HG02759 (cell line): ENCODE results near the gene EIF4G3.
"Not testable (repeated sequence)": the region's sequence is repeated elsewhere in the genome, so short reads cannot be mapped to it uniquely, and the experiment has no call there.

ENCODE experiments used
- ATAC-seq: cut with Tn5 transposase; IDR thresholded peaks from one replicate; pipeline ENCODE4 v1.9.1; 2021; ENCODE audit warnings: mild to moderate bottlenecking, moderate library complexity; ENCODE audit not compliant: unreplicated experiment

EIF4G3 gene

DNA sequence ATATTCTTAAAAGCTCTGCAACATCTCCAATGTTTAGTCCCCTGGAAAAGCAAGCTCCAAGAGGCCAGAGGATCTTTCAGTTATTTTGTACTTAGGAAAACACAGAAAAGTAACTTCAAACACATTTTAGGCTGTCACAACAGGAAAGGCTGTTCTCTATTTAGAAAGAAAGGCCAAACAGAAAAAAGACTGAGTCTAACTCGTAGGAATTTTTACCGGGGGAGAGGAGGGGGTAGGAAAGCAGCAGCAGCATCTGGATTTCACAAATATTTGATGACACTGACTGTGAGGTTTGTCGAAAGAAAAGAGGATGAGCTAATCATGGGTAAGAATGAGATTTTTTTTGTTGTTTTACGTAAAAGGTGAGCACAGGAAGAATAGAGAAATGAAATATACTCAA, 107.1 kb downstream of the EIF4G3 start:
- ATAC-seq, result no peak

DNA sequence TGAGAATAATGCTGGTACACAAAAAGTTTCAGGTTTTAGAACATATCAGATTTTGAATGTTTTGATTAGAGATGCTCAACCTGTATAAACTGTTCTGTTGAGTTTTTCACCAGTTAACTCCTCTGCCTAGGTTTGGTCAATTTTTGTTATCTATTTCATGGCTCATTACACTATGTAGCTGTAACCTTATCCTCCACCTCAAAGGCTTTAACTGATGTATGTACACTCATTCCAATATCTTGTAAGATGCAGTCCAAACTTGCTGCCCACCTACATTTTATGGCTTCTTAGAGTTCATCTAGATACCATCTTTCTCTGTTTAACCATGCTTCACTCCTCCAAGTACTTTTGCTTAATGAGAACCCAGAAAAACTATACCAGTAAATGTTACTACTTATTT, 107.8 kb downstream of the EIF4G3 start:
- no peak for ATAC-seq

- no peak for ATAC-seq
These were observed 109.0 kb downstream of the EIF4G3 start for GRCh38 chr1:21067551-21068227.

DNA sequence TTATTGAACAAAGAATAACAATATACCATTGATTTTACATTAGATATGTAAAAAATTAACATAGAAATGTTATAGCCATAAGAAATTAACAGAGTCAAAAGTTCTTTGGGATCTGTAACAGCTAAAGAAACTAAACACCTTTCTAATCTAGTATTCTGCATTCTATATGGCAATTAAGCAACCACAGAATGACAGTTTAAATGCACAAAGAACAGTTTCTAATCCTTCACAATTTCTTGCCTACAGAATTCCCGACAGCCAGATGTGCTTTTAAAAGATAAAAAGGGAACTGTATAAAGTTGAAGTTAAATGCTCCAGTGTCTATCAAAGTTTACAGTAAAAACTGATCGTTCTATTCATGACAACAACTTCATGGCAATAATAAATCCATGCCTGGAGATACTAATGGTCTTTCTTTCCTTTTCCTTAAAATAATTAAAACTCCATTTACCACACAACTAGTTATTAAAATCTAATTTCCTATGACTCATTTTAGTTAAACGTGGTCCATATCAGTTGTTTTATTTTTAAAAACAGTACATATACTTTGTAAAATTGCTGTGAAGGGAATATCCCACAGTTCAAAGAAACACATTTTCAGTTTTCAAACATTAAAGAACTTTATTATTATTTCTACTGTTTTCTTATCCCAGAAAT, 110.2 kb downstream of the EIF4G3 start:
- ATAC-seq, result no peak

GRCh38 chr1:21065851-21066250, 110.8 kb downstream of the EIF4G3 start:
- ATAC-seq, result no peak

DNA sequence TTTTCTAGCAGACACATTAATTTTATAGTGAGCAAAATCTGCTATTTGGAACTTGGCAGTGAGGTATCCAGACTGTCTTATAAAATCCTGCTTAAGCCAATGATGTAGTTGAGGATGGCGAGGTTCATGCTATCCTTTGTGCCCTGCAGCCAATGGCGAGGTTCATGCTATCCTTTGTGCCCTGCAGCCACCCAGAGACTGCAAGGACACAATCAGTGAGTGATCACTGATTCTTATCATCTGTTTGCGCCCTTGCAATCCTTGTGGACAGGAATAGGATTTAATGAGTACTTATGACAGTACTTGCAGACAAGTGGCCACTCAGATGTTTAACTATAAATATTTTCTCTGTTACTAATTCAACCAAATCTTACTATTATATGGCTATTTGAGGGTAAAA, 112.6 kb downstream of the EIF4G3 start:
- no peak for ATAC-seq

- ATAC-seq, result no peak
These were observed 116.2 kb downstream of the EIF4G3 start for GRCh38 chr1:21060523-21060922.

DNA sequence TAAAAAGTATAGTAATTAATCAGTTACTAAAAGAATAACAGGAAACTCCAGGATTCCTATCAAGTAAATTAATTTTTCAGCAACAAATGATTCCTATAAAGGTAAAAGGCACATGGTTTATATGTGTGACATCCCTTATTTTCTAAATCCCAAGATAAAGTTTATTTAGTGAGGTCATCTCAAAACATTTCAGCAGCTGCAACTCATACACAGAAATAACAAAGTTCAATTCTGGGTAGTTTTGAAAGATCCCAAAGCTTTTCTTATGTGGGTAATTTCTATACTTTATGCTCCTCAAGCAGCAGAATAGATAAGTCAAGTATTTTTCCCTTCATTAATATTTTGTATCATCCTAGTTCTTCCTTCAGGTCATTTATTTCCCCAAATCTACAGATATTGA, 117.7 kb downstream of the EIF4G3 start:
- no peak for ATAC-seq

- no peak for ATAC-seq
These were observed 118.5 kb downstream of the EIF4G3 start for GRCh38 chr1:21058035-21058793.

DNA sequence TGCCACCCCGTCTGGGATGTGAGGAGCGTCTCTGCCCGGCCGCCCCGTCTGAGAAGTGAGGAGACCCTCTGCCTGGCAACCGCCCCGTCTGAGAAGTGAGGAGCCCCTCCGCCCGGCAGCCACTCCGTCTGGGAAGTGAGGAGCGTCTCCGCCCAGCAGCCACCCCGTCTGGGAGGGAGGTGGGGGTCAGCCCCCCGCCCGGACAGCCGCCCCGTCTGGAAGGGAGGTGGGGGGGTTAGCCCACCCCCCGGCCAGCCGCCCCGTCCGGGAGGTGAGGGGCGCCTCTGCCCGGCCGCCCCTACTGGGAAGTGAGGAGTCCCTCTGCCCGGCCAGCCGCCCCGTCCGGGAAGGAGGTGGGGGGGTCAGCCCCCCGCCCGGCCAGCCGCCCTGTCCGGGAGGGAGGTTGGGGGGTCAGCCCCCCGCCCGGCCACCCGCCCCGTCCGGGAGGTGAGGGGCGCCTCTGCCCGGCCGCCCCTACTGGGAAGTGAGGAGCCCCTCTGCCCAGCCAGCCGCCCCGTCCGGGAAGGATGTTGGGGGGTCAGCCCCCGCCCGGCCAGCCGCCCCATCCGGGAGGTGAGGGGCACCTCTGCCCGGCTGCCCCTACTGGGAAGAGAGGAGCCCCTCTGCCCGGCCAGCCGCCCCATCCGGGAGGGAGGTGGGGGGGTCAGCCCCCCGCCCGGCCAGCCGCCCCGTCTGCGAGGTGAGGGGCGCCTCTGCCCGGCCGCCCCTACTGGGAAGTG, 123.3 kb downstream of the EIF4G3 start:
- not testable (repeated sequence) for ATAC-seq

DNA sequence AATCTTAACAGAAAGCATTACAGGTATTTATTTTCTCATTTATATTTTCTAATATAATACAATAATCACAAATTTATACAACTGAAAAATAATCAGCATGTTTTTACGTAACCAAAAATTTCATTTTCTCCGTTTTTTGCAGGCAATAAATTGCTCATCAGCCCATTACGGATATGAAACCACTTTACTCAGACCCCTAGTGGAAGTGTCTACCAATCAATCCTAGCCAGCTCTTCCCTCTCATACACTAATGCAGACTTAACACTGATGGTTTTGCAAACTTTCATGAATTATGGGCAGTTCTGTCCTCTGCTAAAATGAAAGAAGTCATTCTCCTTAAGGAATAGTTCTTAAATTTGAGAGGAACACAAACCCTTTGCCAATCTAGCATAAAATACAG, 124.7 kb downstream of the EIF4G3 start:
- ATAC-seq, result no peak

GRCh38 chr1:21051177-21051825, 125.4 kb downstream of the EIF4G3 start:
- ATAC-seq, result no peak

DNA sequence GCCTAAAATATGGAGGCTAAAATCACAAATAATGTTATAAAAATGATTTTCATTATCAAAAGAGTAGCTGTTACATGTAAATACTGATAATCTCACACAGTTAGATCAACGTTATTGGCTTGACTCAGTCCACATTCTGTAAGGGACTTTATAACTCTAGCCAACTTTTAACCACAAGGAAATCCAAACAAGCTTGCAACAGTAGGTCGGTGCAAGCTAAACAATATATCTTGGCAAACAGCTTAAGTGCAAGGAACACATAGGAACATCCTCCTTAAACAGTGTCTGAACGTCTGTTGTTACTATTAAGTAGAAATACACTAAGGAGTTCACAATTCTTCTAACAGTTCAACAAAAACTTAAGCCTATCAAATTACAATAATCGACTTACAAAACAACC, 126.7 kb downstream of the EIF4G3 start:
- ATAC-seq, result no peak

DNA sequence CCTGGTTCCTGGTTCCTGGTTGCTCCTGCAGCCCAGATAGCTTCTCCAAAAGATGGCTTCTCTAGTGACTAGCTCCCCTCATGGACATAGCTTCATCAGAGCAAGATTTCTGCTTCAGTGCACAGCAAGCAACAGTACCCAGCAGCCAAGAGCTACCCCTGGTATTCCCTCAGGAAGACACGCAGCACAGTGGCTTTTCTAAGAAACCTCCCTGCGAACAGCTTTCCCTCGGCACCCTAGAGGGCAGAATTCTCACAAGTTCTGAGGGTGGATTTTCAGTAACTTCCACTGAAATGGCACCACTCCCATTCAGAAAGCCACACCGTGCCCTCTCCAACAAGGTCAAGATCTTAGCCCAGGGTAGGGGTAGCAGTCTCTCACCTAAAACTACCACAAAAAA, 128.2 kb downstream of the EIF4G3 start:
- ATAC-seq, result no peak

DNA sequence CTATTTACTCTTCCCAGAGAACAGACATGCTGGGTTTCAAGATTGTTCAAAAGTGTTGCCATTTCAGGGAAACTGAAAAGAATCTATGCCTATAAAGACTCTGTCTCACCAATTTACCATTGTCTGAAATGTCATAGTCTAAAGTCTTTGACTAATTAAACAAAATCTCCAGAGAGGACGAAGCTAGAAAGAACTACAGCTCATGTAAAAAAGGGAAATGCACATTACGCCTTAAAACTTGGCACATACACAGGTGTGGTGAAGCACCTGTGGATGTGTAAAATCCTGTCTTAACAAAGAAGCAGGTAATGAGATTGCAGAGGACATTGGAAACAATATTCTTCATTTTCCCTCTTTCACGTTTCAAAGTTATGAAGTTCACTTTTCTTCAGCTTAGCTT, 130.6 kb downstream of the EIF4G3 start:
- ATAC-seq, result no peak

GRCh38 chr1:21045351-21045750, 131.3 kb downstream of the EIF4G3 start:
- ATAC-seq, result no peak

- no peak for ATAC-seq
These were observed 133.6 kb downstream of the EIF4G3 start for GRCh38 chr1:21042929-21043605.

GRCh38 chr1:21041541-21041940, 135.2 kb downstream of the EIF4G3 start:
- ATAC-seq, result no peak

- ATAC-seq, result no peak
These were observed 139.6 kb downstream of the EIF4G3 start for GRCh38 chr1:21037091-21037490.

- no peak for ATAC-seq
These were observed 140.9 kb downstream of the EIF4G3 start for GRCh38 chr1:21035794-21036193.
